GM12873 (cell line): ENCODE measurements around the gene NARS2.
A peak's percentile ranks its signal among the peaks of the same experiment; 100 is the strongest.

Source experiments
- TF ChIP-seq, protein P1 (sequence below): IDR thresholded peaks from 2 replicates; pipeline ENCODE4 v1.5.1; 2012; ENCODE audit warnings: low read depth, mild to moderate bottlenecking, moderate library complexity, low read length, control low read depth; ENCODE audit not compliant: insufficient read depth; ENCODE audit errors: missing control alignments

Gene NARS2

DNA sequence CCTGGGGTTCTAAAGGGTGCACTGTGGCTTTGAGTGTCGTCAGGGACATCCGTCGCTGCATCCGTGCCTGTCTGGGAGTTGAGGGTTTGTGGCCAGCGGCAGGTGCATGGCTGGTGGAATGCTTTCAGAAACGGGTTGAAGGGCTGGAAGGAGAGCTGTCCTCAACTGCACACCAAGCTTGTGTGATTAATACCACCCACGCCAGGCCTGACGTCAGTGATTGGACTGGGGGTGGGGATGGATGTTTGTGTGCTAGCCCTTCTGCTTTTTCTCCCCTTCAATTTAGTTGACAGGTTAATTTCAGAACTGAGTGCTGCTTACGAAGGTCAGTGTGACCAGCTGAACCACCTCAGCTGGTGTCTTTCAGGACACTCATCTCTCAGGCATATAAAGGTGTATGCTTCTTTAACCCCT is 153.9 kb downstream of the NARS2 start:
- TF ChIP-seq, protein P1, sequence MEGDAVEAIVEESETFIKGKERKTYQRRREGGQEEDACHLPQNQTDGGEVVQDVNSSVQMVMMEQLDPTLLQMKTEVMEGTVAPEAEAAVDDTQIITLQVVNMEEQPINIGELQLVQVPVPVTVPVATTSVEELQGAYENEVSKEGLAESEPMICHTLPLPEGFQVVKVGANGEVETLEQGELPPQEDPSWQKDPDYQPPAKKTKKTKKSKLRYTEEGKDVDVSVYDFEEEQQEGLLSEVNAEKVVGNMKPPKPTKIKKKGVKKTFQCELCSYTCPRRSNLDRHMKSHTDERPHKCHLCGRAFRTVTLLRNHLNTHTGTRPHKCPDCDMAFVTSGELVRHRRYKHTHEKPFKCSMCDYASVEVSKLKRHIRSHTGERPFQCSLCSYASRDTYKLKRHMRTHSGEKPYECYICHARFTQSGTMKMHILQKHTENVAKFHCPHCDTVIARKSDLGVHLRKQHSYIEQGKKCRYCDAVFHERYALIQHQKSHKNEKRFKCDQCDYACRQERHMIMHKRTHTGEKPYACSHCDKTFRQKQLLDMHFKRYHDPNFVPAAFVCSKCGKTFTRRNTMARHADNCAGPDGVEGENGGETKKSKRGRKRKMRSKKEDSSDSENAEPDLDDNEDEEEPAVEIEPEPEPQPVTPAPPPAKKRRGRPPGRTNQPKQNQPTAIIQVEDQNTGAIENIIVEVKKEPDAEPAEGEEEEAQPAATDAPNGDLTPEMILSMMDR, result no peak

DNA sequence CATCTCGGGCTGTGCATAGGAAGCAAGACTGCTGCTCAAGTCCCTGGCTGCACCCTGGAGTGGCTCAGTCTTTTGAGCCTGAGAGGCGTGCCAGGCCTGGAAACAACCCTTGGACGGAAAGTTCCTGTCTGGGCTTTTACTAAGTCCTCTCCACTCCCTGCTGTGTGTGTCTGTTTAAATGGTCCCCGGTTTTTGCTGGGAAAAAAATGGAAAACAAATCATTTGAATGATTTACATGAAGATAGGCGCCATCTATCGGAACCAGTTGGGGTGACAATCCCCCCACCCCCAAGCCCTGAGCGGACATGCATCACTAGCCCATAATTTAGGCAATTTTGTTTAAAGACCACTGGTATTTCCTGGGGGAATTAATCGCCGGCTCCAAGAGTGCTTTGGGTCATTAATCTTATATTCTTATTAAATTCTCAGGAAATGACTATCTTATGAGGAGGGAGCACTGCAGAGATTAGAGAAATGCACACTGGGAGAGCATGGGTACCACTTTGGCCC is 154.4 kb downstream of the NARS2 start:
- TF ChIP-seq, protein P1, result peak; percentile 65

DNA sequence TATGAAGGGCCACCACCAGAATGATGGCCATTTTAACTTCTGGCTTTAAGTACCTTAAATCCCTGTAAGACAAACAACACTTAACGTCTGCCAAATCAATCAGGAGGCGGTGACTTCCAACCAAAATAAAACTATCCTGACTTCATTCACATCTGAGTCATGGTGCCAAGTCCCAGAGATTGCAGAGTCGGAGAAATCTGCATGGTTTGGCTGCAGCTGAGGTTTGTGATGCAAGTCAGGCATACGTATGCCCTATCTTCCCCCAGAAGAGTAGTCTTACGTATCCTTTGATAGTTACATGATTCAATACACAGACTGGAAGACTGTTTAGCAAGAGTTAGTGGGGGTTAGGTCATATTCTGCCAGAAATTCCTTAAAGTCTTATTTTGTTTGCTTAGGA is 155.3 kb downstream of the NARS2 start:
- TF ChIP-seq, protein P1, result no peak

DNA sequence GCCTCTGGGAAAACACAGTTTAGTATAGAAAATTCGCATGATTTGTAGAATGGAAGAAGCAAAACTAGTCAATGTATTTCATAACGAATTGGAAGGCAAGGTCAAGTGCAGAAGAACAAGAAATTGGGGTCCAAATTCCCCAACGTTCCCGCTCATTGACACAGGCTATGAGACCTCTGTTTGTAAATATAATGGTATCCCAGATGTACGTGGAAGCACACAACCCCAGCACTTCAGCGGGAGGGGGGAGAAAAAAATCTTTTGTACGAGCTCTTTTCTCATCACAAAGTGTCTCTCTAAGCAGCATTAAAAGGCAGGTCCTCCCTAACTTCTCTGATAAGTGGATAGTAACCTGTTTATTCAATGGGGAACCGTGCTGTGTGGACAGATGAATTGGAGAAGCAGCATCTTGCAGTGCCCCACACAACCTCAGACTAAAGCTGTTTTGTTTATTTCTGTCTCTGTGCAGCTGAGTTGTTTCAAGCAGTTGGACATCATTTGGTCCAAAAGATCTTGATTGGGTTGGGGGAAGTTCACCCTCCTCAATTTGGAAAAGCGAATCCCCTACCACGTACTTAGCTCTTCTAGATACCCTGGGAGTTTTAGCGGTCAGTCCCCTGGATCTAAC is 156.0 kb downstream of the NARS2 start:
- TF ChIP-seq, protein P1, result no peak

DNA sequence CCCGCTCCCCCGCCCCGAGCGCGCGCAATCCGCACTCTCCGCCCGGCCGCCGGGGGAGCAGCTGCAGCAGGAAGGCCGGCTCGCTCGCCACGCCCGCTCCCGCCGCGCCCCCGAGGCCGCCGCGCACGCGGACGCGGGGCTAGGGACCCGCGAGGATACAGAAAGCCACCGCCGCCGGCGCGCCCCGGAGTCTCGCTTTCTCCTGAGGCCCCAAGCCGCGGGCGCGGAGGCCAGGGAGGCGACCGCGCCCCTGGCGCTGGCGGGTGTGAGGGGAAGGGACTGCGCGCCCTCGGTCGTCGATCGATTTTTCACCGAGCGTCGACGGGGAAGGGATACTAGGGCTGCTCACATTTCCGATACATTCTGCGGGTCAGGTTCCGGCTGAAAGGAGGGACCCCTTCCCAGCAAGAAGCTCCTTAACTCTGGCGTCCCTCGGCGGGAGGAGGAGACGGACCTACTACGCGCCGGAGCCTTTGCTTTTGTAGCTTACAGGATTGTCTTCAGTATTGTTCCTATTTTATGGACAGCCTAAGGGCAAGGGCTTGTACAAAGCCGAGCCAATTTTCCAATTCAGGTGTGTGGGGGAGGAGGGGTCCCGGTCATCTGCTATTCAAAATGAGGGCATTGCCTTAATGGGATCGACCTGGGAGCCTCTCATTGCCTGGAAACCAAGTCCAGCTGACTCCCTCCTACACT is 156.6 kb downstream of the NARS2 start:
- TF ChIP-seq, protein P1, result no peak

DNA sequence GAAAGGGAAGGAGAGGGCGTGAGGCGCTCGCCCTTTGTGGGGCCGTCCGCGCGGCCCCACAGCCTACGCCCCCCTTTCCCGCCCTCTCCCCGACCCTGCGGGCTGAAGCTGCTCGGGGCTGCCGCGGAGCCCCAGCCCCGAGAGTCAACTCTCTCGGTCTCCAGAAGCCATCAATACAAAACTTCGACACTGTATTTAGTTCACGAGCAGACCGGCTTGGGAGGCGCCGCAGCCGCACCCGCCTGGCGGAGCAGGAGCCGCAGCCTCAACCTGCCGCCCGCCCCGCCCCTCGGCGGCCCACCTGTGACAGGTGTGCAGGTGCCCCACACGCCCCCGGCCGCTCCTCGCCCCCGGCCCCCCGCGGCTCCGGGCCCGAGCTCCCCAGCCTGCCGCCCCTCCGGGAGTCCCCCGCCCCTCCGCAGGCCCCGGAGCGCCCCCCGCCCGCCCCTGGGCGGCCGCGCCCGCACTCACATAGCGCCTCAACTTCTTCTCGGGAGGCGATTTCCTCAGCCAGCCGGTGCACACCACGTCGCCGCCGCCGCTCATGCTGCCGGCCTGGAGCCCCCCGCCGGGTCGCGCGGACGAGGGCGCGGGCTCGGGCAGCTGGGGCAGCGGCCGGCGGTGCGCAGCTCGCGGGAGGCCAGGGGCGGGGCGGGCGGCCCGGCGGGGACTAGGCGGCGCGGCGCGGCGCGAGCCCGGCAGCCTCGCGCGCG is 157.3 kb downstream of the NARS2 start, which contains the start of gene GAB2:
TSS of gene GAB2 (minus strand) at position 646 of the 713 bp plus-strand sequence. CDS start at position 546, 100 bp downstream.
- TF ChIP-seq, protein P1, result no peak
